Hematopoietic multipotent progenitor cell treated with erythropoietin and hydrocortisone succinate and interleukin-3 and kit ligand, for 4 days (in vitro differentiated cells): ENCODE measurements around the gene SRSF5.
A peak's percentile ranks its signal among the peaks of the same experiment; 100 is the strongest.

Source experiments
- DNase-seq: peaks from one replicate; pipeline ENCODE4 v3.0.0-alpha.2; 2015

The SRSF5 gene

DNA sequence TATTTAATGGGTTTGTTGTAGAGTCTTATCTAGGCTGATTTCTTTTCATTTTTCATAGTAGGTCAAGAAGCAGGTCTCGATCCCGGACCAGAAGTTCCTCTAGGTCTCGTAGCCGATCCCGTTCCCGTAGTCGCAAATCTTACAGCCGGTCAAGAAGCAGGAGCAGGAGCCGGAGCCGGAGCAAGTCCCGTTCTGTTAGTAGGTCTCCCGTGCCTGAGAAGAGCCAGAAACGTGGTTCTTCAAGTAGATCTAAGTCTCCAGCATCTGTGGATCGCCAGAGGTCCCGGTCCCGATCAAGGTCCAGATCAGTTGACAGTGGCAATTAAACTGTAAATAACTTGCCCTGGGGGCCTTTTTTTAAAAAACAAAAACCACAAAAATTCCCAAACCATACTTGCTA lies 4.2 kb downstream of the SRSF5 start:
- no peak for DNase-seq

DNA sequence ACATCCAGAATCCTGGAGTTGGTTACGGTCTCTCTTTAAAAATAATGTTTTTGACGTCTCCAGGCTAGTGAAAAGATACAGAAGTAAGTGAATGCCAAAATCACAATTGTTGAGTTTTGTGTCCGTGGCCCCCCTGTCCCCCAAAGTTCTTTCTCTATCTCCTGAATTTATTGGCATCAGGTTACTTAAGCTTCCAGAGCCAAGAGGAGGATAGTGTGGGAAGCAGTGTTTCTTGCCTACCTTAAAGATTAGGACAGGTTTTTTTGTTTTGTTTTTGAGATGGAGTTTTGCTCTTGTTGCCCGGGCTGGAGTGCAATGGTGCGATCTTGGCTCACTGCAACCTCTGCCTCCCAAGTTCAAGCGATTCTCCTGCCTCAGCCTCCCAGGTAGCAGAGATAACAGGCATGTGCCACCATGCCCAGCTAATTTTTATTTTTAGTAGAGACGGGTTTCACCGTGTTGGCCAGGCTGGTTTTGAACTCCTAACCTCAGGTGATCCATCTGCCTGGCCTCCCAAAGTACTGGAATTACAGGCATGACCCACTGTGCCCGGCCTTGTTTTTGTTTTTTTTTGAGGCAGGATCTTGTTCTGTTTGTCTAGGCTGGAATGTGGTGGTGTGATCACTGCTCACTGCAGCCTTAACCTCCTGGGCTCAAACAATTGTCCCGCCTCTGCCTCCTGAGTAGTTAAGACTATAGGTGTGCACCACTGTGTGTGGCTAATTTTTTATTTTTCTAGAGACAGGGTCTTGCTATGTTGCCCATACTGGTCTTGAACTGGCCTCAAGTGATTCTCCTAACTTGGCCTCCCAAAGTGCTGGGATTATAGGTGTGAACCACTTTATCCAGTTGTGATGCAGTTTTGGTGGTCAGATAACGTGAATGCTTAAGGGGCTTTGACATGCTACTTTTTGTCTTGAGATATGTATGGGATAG lies 5.4 kb downstream of the SRSF5 start:
- no peak for DNase-seq

DNA sequence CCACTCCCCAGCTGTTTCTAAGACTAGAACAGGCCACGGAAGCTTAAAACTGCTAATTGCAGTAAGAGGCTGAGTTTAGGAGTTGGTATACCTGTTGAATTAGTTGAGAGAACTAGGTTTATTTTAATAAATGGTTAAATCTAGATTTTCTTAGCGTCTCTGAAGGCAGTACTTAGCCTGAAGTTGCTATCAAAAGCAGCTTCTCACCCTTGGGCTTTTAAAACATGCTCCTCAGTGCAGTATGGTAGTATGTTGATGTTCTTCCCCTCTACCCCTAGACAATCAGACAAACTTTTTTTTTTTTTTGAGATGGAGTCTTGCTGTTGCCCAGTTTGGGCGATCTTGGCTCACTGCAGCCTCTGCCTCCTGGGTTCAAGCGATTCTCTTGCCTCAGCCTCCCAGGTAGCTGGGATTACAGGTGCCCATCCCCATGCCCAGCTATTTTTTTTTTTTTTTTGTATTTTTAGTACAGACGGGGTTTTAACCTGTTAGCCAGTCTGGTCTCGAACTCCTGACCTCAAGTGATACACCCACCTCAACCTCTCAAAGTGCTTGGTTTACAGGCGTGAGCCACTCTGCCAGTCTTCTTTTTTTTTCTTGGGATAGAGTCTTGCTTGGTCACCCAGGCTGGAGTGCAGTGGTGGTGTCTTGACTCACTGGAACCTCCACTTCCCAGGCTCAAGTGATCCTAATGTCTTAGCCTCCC lies 6.8 kb downstream of the SRSF5 start:
- no peak for DNase-seq

DNA sequence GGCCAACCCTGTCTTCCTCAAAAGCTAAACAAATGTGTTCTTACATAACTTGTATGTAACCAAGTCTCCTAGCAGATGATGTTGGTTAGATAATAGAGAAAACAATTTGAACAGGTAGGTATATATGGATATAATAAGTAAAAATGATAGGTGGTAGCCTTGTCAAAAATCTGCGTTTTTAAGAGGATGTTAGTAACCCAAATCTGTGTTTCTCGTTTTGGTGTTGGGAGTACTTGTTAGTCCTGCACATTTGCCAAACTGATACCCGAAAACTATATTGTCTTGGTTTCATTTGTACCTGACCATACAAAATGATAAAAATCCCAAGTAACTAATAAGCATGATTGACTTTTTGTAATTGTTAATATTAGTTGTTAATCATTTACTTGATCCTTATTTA lies 8.1 kb downstream of the SRSF5 start:
- DNase-seq = no peak

DNA sequence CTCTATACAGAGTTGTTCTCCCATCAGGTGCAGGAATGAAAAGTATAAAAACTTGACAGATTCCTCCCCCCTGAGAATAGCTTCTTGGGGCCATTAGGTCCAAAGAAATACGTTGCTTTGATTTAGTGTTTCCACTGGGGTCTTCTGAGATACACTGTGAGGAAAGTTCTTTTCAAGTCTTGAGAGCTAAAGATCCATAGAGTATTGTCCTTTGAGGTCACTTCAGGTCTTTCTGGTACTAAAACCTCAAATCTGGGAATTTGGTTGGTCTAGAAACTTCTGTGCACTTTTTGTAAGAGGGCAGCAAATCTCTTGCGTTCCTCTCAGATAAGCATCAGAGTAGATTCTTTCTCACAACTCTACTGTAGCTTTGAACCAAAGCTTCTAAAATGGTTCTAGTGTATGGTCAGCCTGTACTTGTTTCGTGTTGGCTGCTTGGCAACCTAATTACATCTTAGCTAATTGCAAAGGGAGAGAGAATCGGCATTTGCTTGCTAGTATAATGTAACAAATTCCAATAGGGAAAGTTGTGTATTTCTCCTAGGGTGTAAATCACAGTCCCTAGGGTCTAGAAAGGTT lies 10.0 kb downstream of the SRSF5 start:
- no peak for DNase-seq

DNA sequence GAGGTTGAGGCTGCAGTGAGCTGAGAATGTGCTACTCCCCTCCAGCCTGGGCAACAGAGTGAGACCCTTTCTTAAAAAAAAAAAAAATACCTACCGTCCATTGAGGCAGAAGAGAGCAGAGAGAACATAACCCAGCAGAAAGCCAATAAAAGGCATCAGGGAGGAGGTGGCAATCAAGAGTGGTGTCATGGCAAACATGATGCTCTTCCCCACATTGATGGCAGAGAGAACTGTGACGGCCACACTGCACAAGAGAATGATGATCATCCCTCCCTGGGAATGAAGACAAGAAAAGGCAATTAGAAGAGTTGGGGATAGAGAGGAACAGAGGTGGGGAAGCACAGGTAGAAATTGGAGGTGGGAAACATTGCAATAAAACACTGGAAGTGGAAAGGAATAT lies 12.1 kb downstream of the SRSF5 start:
- DNase-seq = no peak

DNA sequence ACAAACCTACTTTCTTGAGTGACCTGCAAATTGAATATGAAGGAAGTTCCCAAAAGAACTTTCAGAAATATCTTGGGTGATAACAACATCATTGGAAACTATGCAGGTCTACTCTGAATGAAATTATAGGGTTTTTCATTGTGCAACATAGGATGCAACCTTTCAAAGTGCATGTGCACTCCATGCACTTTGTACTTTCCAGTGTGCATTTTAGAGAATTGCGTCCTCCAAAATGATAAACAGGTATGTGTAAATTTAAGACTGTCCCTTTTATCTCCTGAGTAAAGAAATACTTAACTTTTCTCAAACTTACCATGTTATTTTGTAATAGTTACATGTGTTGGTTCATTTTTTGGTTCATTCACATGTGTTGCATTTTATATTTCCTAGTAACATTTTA lies 13.2 kb downstream of the SRSF5 start:
- no peak for DNase-seq

DNA sequence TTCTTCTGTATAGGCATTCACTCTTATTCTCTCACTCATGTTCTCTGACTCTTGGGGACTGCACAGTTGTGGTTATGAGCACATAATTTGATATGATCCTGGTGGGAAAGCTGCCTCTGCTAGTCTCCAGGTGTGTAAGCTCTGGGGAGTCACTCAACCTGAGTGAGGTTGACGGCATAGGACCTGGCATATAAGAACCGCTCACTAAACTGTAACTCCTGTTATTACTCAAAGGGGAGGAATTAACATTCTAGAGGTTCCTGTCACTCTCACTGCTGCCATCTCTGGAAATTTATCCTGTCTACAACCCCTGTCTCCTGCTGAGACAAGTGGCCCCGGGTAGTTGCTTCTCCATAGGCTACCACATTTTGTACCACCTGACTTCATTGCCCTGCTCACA lies 14.0 kb downstream of the SRSF5 start:
- no peak for DNase-seq

DNA sequence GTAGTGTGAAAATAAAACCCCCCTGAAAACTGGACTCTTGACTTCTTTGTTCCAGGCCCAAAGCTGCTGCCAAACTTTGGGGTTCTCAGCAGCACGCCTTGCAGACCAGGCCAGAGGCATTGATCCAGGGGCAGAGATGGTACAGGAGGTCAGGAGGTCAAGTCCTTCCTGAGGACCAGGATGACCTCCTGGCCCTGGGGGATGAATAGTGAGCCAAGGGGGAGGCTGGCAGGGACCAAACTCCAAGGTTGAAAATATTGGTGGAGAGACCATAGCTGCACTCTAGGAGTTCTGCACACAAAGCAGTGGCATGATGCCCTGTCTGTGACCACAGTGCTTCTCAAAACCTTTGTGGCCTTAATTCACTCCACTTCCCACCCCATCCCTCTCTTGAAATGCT lies 18.0 kb downstream of the SRSF5 start:
- DNase-seq = no peak

DNA sequence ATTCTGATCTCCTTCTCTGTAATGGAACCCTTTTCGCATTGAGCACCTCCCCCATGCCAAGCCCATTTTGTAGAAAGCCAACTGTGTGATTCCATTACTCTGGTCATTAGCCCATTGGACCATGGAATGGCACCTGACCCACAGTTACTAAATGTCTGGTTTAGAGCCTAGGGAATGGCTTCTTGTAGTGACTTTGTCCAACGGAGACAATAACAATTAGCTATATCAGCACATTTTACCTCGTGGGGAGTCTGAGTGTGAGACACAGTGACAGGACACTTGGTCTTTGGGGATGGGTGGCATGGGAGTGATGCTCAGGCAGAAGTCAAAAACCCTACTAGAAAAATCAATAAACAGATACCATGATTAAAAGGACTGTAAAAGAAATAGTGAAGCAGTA lies 19.7 kb downstream of the SRSF5 start:
- DNase-seq = no peak

DNA sequence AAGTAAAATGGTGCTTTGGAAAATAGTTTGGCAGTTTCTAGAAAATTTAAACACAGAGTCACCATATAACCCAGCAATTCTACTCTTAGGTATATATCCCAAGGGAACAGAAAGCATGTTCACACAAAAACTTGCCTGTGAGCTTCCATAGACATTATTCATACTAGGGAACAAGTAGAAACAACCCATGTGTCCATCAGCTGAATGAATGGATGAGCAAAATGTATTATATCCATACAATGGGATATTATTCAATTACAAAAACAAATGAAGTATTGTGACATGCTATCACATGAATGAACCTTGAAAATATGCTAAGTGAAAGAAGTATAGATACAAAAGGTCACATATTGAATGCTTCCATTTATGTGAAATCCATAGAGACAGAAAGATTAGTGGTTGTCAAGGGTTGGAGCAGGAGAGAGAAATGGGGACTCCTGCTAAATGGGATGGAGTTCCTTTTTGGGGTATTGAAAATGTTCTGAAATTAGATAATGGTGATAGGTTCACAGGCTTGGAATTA lies 22.2 kb downstream of the SRSF5 start:
- DNase-seq = no peak

DNA sequence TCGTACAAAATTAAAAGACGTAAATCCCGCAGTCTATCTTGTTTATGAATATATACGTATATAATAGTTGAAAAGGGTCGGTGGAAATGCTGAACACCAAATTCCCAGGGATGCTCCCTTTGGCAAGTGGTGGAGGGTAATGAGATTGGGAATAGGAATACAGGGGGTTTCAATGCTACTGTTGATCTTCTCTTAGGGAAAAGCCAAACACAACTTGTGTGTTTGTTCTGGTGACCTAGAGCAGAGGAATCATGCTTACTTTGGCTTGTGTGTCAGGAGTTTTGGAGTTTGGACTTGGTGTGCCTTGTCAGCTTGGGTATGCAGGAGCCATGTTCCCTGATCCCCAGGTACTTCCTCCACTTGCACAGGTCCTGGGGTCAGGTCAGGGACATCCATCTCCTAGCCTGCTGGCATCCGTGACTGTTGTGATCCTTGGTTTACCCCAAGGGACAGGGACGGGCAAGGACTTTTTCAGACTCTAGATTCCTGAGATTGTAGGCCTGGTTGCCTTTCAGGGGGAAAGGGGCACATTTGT lies 26.0 kb downstream of the SRSF5 start:
- DNase-seq = no peak

DNA sequence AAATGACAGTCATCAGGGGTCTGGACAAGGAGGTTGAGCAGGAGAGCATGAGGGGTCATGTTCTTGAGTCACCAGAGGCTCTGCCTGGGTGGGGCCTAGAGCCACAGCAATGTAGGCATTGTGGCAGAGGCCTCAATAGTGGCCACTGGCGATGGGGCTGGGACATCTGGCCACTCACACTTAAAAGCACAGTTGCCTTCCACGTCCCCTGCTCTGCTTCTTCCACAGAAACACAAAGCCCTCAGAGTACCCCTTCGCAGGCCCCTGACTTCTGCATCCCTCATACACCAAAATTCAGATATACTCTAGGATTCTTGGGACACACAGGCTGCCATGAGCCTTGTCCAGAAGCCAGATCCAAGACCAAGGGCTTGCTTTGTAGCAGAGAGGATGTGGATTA lies 27.8 kb downstream of the SRSF5 start:
- no peak for DNase-seq

DNA sequence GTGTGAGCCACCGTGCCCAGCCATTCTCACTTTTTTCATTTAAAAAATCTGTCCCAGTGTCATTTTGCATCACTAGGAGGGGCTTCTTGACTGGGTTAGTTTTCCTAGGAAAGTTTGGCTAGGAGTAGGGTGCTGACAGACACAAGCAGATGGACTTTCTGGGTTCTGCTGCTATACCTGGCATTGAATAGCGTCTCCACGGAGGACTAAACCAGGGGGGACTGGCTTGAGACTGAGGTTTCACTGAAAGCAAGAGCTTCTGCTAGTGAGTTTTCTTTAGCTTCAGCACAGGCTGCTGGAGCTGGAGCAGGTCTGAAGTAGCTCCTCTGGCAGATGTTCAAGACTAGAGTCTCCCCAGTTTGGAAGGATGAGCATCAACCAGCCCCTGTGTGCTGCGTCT lies 28.7 kb downstream of the SRSF5 start:
- DNase-seq = no peak

DNA sequence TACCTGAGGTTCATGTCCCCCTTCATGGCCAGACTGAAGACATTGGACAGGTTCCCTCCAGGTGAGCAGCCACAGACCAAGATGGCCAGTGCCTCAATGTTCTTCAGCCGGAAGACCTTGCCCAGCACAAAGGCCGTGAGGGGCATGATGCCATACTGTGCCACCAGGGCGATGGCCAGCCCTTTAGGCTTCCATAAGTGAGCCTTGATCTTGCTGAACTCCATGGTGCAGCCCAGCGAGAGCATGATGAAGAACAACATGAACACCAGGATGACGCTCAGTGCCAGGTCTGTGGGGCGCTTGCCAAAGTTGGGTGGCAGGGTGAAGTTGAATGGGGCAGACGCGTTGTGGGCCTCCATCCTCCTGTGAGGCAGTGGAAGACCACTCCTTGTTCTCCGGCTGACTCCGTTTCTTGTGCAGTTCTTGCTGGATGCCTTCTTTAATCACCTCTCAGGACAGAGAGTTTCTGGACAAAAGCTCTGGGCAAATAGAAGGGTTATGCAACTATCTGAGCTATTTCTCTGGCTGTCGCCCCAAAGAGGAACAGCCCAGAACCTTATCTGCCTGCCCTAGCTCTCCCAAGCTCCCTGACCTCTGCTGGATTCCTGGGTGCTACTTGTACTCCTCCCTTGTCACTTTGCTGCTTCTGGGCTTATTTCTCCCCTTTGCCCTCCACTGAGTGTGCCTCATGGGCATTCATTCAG lies 30.0 kb downstream of the SRSF5 start, which contains the start of gene SLC10A1:
Gene SLC10A1 (minus strand): TSS at position 445 of the 704 bp plus-strand sequence. CDS start 86 bp downstream, at position 359.
- no peak for DNase-seq

DNA sequence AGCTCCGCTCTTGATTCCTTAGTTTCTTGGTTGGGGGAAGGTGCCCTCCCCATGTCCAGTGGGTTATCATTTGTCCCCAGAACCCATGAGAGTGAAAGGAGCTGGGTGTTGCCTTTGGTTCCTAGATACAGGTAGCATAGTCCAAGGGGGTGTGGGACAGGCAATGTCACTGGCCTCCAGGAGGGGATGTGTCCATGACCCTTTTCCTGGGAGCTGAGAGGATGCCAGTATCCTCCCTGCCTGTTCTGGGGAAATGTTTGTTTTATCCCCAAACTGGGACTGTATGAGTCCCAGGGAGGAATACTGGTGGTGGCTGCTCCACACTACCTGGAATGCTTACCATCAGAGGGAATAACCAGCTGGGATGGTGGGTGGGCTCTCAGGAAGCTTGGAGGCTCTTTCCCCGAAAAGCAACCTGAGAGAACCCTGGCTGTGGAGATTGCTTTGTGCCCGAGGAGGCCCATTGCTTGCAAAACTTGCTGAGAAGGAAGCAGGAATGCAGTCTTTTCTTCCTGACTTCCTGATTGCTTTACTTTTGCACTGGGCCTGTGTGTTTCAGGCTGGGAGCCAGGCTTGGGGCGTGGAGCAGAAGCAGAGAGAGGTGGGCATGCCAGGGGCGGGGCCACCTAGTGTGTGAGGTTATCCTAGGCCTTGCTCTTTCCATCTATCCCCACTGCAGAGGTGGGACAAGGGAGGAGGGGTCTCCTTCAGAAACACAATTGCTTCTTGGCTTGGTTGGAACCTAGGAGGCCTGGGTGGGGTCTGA lies 30.8 kb downstream of the SRSF5 start:
- DNase-seq = no peak

DNA sequence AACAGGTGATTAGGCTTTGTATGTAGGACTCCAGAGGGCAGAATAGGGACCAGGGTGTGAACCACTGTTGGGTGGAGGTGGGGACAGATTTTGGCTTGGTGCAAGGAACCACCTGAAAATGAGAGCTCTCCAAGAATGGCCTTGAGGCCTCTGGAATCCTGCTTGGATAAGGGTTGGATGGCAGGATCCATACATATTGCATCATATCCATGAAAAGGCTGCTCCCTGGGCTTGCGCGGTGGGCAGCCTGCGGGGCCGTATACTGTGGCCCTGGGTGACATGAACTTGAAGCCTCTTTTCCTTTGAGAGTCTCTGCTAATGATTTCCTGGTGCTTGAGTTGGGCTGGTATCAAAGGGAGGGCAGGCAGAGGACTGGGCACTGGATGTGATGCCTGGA lies 31.4 kb downstream of the SRSF5 start:
- no peak for DNase-seq

DNA sequence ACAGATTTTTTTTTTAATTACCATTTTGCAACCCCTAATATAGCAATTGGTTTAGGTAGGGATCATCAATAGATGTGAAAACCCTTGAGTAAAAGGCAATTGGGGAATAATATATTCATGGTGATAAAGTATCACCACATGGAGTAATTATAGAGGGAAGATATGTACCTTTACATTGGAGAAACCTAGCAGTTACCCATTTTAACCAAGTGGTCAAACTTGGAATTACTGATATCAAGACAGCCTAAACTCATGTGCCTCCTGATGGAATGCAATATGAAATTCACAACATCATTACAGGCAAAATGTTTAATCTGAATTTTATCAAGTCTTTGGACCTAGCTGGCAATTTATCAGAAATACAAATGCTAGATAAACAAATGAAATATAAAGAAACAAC lies 36.8 kb downstream of the SRSF5 start:
- DNase-seq = peak; percentile 16

DNA sequence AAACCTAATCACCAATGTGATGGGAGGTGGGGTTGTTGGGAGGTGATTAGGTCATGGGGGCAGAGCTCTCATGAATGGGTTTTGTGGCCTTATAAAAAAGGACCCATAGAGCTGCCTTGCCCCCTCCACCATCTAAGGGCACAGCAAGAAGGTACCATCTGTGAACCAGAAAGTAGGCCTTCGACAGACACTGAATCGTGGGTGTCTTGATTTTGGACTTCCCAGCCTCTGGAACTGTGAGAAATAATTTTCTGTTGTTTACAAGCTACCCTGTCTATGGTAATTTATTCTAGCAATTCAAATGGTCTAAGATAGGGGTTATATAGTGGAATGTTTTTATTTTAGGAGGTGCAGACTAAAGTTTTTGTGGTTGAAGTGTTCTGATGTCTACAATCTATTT lies 38.0 kb downstream of the SRSF5 start:
- no peak for DNase-seq

DNA sequence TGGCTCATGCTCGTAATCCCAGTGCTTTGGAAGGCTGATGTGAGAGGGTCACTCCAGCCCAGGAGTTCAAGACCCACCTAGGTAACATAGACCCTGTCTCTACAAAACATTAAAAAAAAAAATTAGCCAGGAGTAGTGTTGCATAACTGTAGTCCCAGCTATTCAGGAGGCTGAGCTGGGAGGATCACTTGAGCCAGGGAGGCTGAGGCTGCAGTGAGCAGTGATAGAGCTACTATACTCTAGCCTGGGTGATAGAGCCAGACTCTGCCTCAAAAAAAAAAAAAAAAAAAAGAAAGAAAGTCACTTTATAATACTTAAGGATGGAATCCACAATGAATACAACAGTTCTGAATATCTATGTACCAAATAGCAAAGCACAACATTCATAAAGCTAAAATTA lies 40.2 kb downstream of the SRSF5 start:
- DNase-seq = no peak

DNA sequence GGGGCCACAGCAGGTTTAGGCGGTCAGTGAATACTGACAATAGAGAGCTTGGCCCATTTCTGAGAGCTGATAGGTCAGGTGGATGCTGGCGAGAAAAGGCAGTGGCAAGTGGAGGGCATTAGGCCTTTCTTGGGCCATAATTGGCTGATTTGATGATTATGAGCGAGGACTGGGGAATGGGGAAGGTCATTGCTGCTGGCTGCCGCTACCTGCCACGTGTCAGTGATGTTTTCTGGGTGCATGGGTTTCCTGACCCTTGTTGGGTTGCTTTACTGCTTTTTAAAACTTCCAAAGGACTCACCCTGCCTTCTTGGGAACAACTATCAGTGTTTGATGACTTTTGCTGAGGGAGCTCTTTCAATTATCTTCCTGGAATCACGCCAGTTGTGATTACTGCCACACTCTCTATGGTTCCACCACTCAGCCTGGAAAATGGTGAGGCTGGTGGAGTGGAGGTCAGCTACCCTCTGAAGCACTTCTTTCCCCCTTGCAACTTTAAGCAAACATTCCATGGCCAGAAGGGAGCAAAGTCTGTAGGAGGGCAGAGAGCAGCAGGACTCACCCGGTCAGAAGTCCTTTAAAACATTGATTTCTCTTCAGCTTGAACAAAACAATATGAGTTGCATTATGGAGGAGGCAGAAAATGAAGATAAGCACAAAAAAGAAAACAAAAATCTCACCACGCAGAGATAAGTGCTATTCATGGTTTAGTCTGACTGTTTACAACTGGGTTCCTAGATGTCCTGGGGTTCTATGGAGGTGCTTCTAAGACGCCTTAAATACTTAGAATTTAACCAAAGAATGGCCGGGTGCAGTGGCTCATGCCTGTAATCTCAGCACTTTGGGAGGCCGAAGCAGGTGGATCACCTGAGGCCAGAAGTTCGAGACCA lies 42.2 kb downstream of the SRSF5 start:
- DNase-seq = no peak
